IMR-90 (cell line): ENCODE data around the gene ATP6V1A. TPM values are rescaled to one million over a fixed set of nuclear protein-coding genes. Genes with fewer than 3 reads are reported as not detected.

Experiments
- ATAC-seq: fragments of 200-7000 bp; cut with Tn5 transposase; 2 replicates; pipeline ENCODE4 v1.9.1; 2020; ENCODE audit warnings: low read depth, mild to moderate bottlenecking, moderate library complexity
- BruUV-seq: library from RNA; stranded (reverse); fragments of 400-500 nt; replicated peaks from 2 replicates; lab custom pipeline; 2021; lab: Mats Ljungman, UMichigan
- CTCF ChIA-PET: fragments of 300-600 bp; formaldehyde crosslinking; extraction: SDS; loops from one replicate; lab custom pipeline; 2021; ENCODE audit warnings: antibody characterized with exemption; lab: Yijun Ruan, JAX
- POLR2A ChIA-PET: fragments of 300-600 bp; sonication (Branson Sonifier 250); formaldehyde crosslinking; loops from one replicate; lab custom pipeline; 2022; ENCODE audit warnings: antibody characterized with exemption; ENCODE audit not compliant: unreplicated experiment; lab: Charles Lee
- DNase-seq: peaks from one replicate; pipeline ENCODE4 v3.0.0; 2013
- H2AFZ ChIP-seq: replicated peaks from 2 replicates; pipeline ENCODE3; 2013; ENCODE audit warnings: low read length, mild to moderate bottlenecking; ENCODE audit not compliant: poor library complexity
- H2AK5ac ChIP-seq: 2 replicates; pipeline ENCODE4 v1.6.1; 2013; ENCODE audit warnings: low read depth, low read length, inconsistent platforms
- H2AK9ac ChIP-seq: replicated peaks from 2 replicates; pipeline ENCODE3; 2013; ENCODE audit warnings: mild to moderate bottlenecking, low read depth, low read length, moderate library complexity; ENCODE audit not compliant: poor library complexity
- H2BK120ac ChIP-seq: 2 replicates; pipeline ENCODE4 v1.6.1; 2013; ENCODE audit warnings: low read depth, low read length, inconsistent platforms
- H2BK15ac ChIP-seq: 3 replicates; pipeline ENCODE4 v1.6.1; 2013; ENCODE audit warnings: low read depth, low read length, inconsistent platforms
- H2BK20ac ChIP-seq: 2 replicates; pipeline ENCODE4 v1.6.1; 2013; ENCODE audit warnings: low read depth, mild to moderate bottlenecking, inconsistent platforms, low read length, moderate library complexity
- H2BK5ac ChIP-seq: 2 replicates; pipeline ENCODE4 v1.6.1; 2013; ENCODE audit warnings: mild to moderate bottlenecking, low read depth, low read length, inconsistent platforms; ENCODE audit not compliant: poor library complexity, severe bottlenecking
- H3K14ac ChIP-seq: replicated peaks from 2 replicates; pipeline ENCODE4 v1.6.1; 2013; ENCODE audit warnings: low read depth, low read length, inconsistent platforms
- H3K18ac ChIP-seq: 2 replicates; pipeline ENCODE4 v1.6.1; 2013; ENCODE audit warnings: low read depth, low read length, control low read depth
- H3K23ac ChIP-seq: 2 replicates; pipeline ENCODE4 v1.6.1; 2013; ENCODE audit warnings: low read depth, low read length, inconsistent platforms
- H3K27ac ChIP-seq: 2 replicates; pipeline ENCODE4 v1.5.1; 2013; ENCODE audit warnings: mild to moderate bottlenecking, control low read depth, low read length; ENCODE audit not compliant: insufficient read depth
- H3K27me3 ChIP-seq: 2 replicates; pipeline ENCODE4 v1.6.1; 2013; ENCODE audit warnings: low read length; ENCODE audit not compliant: control insufficient read depth, insufficient read depth
- H3K36me3 ChIP-seq: 2 replicates; pipeline ENCODE4 v1.6.1; 2013; ENCODE audit warnings: low read length, mixed read lengths; ENCODE audit not compliant: control insufficient read depth, insufficient read depth
- H3K4ac ChIP-seq: 2 replicates; pipeline ENCODE4 v1.6.1; 2013; ENCODE audit warnings: low read depth, low read length, inconsistent platforms
- H3K4me1 ChIP-seq: 2 replicates; pipeline ENCODE4 v1.6.1; 2013; ENCODE audit warnings: low read length, mixed read lengths; ENCODE audit not compliant: control insufficient read depth, insufficient read depth
- H3K4me2 ChIP-seq: 2 replicates; pipeline ENCODE4 v1.6.1; 2013; ENCODE audit warnings: low read depth, mild to moderate bottlenecking, control low read depth, low read length, moderate library complexity
- H3K4me3 ChIP-seq: 2 replicates; pipeline ENCODE4 v1.5.1; 2013; ENCODE audit warnings: low read depth, mild to moderate bottlenecking, control low read depth, low read length, moderate library complexity; ENCODE audit not compliant: insufficient read depth
- H3K56ac ChIP-seq: 2 replicates; pipeline ENCODE4 v1.6.1; 2013; ENCODE audit warnings: low read length, inconsistent platforms; ENCODE audit not compliant: insufficient read depth; ENCODE audit errors: extremely low read depth
- H3K79me1 ChIP-seq, 2 experiments: 2 replicates each; pipeline ENCODE4 v1.6.1; 2013; ENCODE audit warnings: low read length in 2 of 2, inconsistent platforms in 1 of 2, low read depth in 1 of 2
- H3K9ac ChIP-seq: 2 replicates; pipeline ENCODE4 v1.6.1; 2013; ENCODE audit warnings: low read depth, low read length, control low read depth
- H3K9me1 ChIP-seq: 2 replicates; pipeline ENCODE4 v1.6.1; 2013; ENCODE audit warnings: low read length, inconsistent platforms; ENCODE audit not compliant: insufficient read depth
- H3K9me3 ChIP-seq: 2 replicates; pipeline ENCODE4 v1.6.1; 2013; ENCODE audit warnings: low read length; ENCODE audit not compliant: control insufficient read depth, insufficient read depth
- H4K20me1 ChIP-seq: 2 replicates; pipeline ENCODE4 v1.6.1; 2013; ENCODE audit warnings: low read length, inconsistent platforms; ENCODE audit not compliant: insufficient read depth
- H4K5ac ChIP-seq: 2 replicates; pipeline ENCODE4 v1.6.1; 2013; ENCODE audit warnings: mild to moderate bottlenecking, low read depth, low read length, control low read depth
- H4K8ac ChIP-seq, 2 experiments: 2 replicates each; pipeline ENCODE4 v1.6.1; 2013; ENCODE audit warnings: low read depth in 2 of 2, low read length in 2 of 2, control low read depth in 1 of 2, inconsistent platforms in 1 of 2
- H4K91ac ChIP-seq: 2 replicates; pipeline ENCODE4 v1.6.1; 2013; ENCODE audit warnings: low read depth, low read length, inconsistent platforms; ENCODE audit not compliant: insufficient read depth
- BHLHE40 ChIP-seq: fragments of 150-350 bp; IDR thresholded peaks from 2 replicates; pipeline ENCODE4 v1.6.1; 2016; ENCODE audit warnings: mild to moderate bottlenecking, low read depth, low read length
- CHD1 ChIP-seq: IDR thresholded peaks from 2 replicates; pipeline ENCODE4 v1.6.1; 2012; ENCODE audit warnings: low read depth, low read length, improper control_type of control experiment
- MAFK ChIP-seq: IDR thresholded peaks from 2 replicates; pipeline ENCODE4 v1.6.1; 2012; ENCODE audit warnings: low read depth, low read length, improper control_type of control experiment
- MAZ ChIP-seq: IDR thresholded peaks from 2 replicates; pipeline ENCODE4 v1.6.1; 2012; ENCODE audit warnings: low read depth, mild to moderate bottlenecking, low read length, improper control_type of control experiment, moderate library complexity, borderline replicate concordance
- NFE2L2 ChIP-seq: fragments of 150-350 bp; IDR thresholded peaks from 2 replicates; pipeline ENCODE4 v1.6.1; 2016; ENCODE audit warnings: low read depth, mild to moderate bottlenecking, low read length
- WGBS, 2 experiments: methylation state at CpG; one replicate each; pipeline versions ENCODE4 v1.1.5 to v1.1.7; 2013; ENCODE audit warnings: missing lambda C conversion rate in 2 of 2; ENCODE audit not compliant: insufficient read length in 1 of 2; ENCODE audit errors: extremely low coverage in 2 of 2; 5-methylcytosine and 5-hydroxymethylcytosine counted together
- dilution Hi-C: fragments of 300-500 bp; cut with HindIII; formaldehyde crosslinking; loops from one replicate; pipeline ENCODE4 v1.14.3; 2018; ENCODE audit warnings: low sequenced_read_pairs; ENCODE audit not compliant: unreplicated experiment
- in situ Hi-C: fragments of 300-500 bp; cut with MboI; formaldehyde crosslinking; loops from 3 replicates; pipeline ENCODE4 v1.14.3; 2019; ENCODE audit warnings: low sequenced_read_pairs, inconsistent platforms, mixed read lengths
- intact Hi-C: fragments of 100-400 bp; cut with micrococcal nuclease; formaldehyde crosslinking; loops from 2 replicates; pipeline ENCODE4 v1.10.0; 2022
- polyA plus RNA-seq, 3 experiments: library from polyadenylated mRNA; depleted of rRNA; stranded (reverse); fragments of >200 nt; gene quantifications; 2 replicates each; pipeline ENCODE4 v1.2.3, GENCODE V29; 2012; ENCODE audit warnings: low replicate concordance in 1 of 3
- total RNA-seq: library from RNA; depleted of rRNA; stranded (reverse); fragments of >200 nt; gene quantifications from 2 replicates; pipeline ENCODE4 v1.2.3, GENCODE V29; 2012; rRNA removed

The ATP6V1A gene
- total and polyA plus RNA-seq, 2 of the 4 experiments (the other 2 are of a cell fraction), result 15.1 to 98.0 TPM

- no peak overlapping the region for H3K18ac ChIP-seq
- ChIA-PET CTCF (interaction anchor here (0.5 to 0.7 kb wide), 2 partner anchors 14 to 337 kb away, joined by 3 read pairs; partner anchors contain the start of gene GRAMD1C), POLR2A (no interaction called here)
- no peak overlapping the region for H4K5ac ChIP-seq
- H3K23ac ChIP-seq, result no peak overlapping the region
- H2BK5ac ChIP-seq, result no peak overlapping the region
- dilution Hi-C loops (no loop called here), in situ Hi-C loops (no loop called here), intact Hi-C loops (loop anchor here (5.0 kb wide), 1 partner anchor 1555 kb away; no protein-coding TSS in a partner anchor)
- H3K4ac ChIP-seq, result no peak overlapping the region
- no peak overlapping the region for H3K9ac ChIP-seq
- no peak overlapping the region for H2AFZ ChIP-seq
- no peaks in the 10 kb centered on the region; the same call in 1 of the 2 replicates for H3K9me1 ChIP-seq
- H3K4me3 ChIP-seq, result no peak overlapping the region
- no peak overlapping the region for H3K27ac ChIP-seq
- DNase-seq, result no peak
- H3K4me2 ChIP-seq, result no peak overlapping the region
- H3K79me1 ChIP-seq, result no peaks in the 10 kb centered on the region
- H2BK120ac ChIP-seq, result no peak overlapping the region
- H4K91ac ChIP-seq, result no peak overlapping the region
- no TSS peak for BruUV-seq
- no peak overlapping the region for H2BK20ac ChIP-seq
- TF ChIP-seq MAFK, result no peak
- TF ChIP-seq NFE2L2, result no peak
- no peak for TF ChIP-seq BHLHE40
- TF ChIP-seq MAZ, result no peak
- TF ChIP-seq CHD1, result no peak
- H3K56ac ChIP-seq, result no peak overlapping the region
- H4K8ac ChIP-seq, result no peak overlapping the region
- H3K4me1 ChIP-seq, result peaks cover 4% of the 10 kb centered on the region; the same call in 1 of the 2 replicates
- H3K14ac ChIP-seq, result no peak overlapping the region
- no peaks in the 10 kb centered on the region for H3K27me3 ChIP-seq
- no peaks in the 10 kb centered on the region for H4K20me1 ChIP-seq
- WGBS, 2 experiments, result no CpG with 5 or more reads among the region's 3 CpGs
- H2AK5ac ChIP-seq, result no peak overlapping the region
- H3K9me3 ChIP-seq, result no peaks in the 10 kb centered on the region
- H2AK9ac ChIP-seq, result no peak overlapping the region
- no peak overlapping the region for H2BK15ac ChIP-seq
- no peak for ATAC-seq
- H3K36me3 ChIP-seq, result no peaks in the 10 kb centered on the region
Measured at GRCh38 chr3:113852506-113852905, 105.7 kb downstream of the ATP6V1A start.

Other genes with a start within 250 kb of the ATP6V1A start
- 10.8 TPM in 2 replicates for gene SPICE1, start 231.9 kb upstream of the ATP6V1A start, total RNA-seq
- 2.7 and 3.5 TPM in 2 replicates for gene SPICE1, start 231.9 kb upstream of the ATP6V1A start, polyA plus RNA-seq (2012; rRNA removed)
- gene SIDT1, start 214.5 kb upstream of the ATP6V1A start, total RNA-seq, result not detected in 2 replicates
- gene SIDT1, start 214.5 kb upstream of the ATP6V1A start, polyA plus RNA-seq (2012; rRNA removed), result not detected in 2 replicates
- 5.2 and 6.1 TPM in 2 replicates for gene USF3, start 50.4 kb upstream of the ATP6V1A start, total RNA-seq
- gene USF3, start 50.4 kb upstream of the ATP6V1A start, polyA plus RNA-seq (2012; rRNA removed), result 2.8 and 3.0 TPM in 2 replicates
- 115 and 125 TPM in 2 replicates for gene NAA50, start 786 bp upstream of the ATP6V1A start, total RNA-seq
- 30.5 and 42.4 TPM in 2 replicates for gene NAA50, start 786 bp upstream of the ATP6V1A start, polyA plus RNA-seq (2012; rRNA removed)
- gene GRAMD1C, start 91.8 kb downstream of the ATP6V1A start, total RNA-seq, result 5.0 and 9.4 TPM in 2 replicates
- 1.5 and 2.5 TPM in 2 replicates for gene GRAMD1C, start 91.8 kb downstream of the ATP6V1A start, polyA plus RNA-seq (2012; rRNA removed)
- gene ZDHHC23, start 201.0 kb downstream of the ATP6V1A start, total RNA-seq, result 0.83 and 0.90 TPM in 2 replicates
- 0.24 and 0.50 TPM in 2 replicates for gene ZDHHC23, start 201.0 kb downstream of the ATP6V1A start, polyA plus RNA-seq (2012; rRNA removed)